HTERT RPE-1 (cell line): Measurements from ENCODE around the gene VPS13D.
"Not testable (repeated sequence)": the region's sequence is repeated elsewhere in the genome, so short reads cannot be mapped to it uniquely, and the experiment has no call there.

ENCODE experiments used
- in situ Hi-C: fragments of 300-500 bp; cut with MboI; formaldehyde crosslinking; loops from 4 replicates; pipeline ENCODE4 v1.14.3; 2020; ENCODE audit warnings: low sequenced_read_pairs

Gene VPS13D

GRCh38 chr1:12506281-12507280 lies 276.8 kb downstream of the VPS13D start:
- in situ Hi-C loops = no loop called here

DNA sequence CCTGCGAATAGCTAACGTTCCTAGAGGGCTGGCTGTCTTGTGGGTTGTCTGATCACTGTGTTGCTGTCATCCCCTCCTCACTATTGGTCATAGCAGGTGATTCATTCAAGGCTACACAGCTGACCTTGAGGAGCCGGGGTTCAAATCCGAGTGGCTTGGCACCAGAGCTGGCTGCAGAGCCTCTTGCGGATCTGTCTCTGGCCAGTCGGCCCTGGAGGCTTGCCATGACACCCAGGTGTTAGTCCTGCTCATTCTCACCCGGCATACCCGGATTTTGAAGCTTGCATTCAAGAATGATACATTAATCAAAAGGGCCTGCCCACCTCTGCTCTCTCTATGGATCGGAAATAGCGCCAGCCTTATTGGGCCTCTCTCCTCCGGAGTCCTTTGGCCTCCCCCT lies 277.8 kb downstream of the VPS13D start:
- in situ Hi-C loops = no loop called here

DNA sequence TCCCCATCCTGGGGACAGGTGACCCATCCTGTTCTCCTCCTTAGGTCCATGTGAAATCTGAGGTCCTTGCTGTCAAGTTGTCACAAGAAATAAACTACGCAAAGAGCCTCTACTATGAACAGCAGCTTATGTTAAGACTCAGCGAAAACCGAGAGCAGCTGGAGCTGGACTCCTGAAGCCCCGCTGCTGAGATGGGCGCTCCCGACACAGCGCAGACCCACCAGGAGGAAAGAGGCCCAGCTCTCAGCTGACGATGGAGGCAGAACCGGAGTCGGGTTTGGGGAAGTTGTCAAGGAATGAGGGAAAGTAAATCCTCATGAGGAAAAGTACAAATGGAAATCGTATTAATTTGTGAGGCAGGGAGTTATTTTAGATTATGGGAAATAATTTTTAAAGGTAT lies 279.0 kb downstream of the VPS13D start:
- in situ Hi-C loops = no loop called here

DNA sequence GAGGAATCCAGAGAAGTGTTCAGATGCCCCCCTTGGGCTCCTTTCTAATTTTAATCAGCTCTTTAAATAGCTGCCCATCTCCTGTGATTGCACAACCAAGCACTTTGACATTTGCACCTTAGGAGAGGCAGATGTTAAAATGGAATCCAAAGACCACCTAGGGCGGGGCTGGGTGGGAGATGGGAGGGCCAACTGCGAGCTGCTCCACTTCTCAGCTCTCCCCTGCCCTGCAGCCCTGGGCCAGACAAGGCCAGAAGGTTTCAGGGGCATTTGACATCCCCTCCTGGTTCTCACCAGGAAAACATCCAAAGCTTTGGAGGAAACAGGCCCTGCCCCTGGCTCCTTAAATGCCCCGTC lies 281.3 kb downstream of the VPS13D start:
- in situ Hi-C loops = no loop called here

GRCh38 chr1:12511516-12512468 lies 282.0 kb downstream of the VPS13D start:
- in situ Hi-C loops = no loop called here

GRCh38 chr1:12513181-12513580 lies 283.4 kb downstream of the VPS13D start:
- in situ Hi-C loops = no loop called here

DNA sequence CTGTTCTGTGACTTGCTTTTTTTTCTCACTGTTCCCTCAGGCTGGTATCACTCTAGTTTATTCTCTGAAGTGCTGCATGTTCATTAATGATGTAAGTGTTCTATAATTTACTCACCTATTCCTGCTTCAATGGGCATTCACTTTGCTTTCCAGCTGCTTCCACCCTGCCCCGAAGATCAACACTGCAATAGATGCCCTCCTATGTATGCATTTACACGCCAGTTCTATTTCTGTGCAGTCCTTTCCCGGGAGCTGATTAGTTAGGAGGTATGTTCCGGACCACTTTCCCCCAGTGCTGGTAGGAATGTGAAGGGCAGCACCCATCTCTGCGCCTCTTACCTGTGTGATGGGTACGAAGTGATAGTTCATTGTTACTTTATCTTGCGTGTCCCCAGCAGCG lies 284.8 kb downstream of the VPS13D start:
- in situ Hi-C loops = no loop called here

- in situ Hi-C loops = no loop called here
Measured at GRCh38 chr1:12515234-12515633, 285.4 kb downstream of the VPS13D start.

DNA sequence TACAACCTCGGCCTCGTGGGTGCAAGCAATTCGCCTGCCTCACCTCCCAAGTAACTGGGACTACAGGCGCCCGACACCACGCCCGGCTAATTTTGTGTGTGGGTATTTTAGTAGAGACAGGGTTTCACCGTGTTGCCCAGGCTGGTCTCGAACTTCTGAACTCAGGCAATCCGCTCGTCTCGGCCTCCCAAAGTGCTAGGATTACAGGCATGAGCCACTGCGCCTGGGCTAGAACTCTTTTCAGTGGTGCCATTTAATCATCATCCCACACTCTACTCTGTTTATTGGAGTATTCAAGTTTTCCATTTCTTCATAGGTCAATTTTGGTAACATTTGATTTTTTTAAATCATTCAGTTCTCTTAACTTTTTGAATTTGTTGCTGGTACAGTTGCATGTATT lies 286.9 kb downstream of the VPS13D start:
- in situ Hi-C loops = no loop called here

GRCh38 chr1:12518931-12519692 lies 289.3 kb downstream of the VPS13D start:
- in situ Hi-C loops = no loop called here

DNA sequence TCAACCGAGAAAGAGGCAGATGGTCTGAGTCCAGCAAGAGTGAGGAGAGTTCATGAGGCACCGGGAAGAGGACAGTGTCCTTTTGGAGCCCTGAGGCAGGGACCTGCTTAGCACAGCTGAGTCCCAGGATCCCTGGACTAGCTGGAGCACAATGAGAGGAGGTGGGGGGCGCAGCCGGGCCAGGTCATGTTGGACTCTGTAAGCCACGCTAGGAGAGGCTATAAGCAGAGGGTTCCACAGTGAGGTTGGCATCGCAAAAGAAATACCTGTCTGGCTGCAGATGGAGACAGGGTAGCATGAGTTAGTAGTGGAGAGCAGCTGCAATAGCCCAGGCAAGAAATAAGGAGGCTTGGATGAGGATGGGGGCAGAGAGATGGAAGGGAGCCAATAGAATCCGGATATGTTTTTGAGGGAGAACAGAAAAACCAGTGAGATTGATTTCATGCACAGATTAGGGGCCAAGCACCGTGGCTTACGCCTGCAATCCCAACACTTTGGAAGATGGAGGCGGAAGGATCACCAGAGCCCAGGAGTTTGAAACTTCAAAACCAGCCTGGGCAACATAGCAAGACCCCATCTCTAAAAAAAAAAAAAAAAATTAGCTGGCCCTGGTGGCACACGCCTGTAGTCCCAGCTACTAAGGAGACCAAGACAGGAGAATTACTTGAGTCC lies 290.0 kb downstream of the VPS13D start:
- in situ Hi-C loops = no loop called here

GRCh38 chr1:12521096-12521495 lies 291.3 kb downstream of the VPS13D start:
- in situ Hi-C loops = no loop called here

- in situ Hi-C loops = not testable (repeated sequence)
Measured at GRCh38 chr1:12522780-12523179, 292.9 kb downstream of the VPS13D start.

- in situ Hi-C loops = no loop called here
Measured at GRCh38 chr1:12524266-12524665, 294.4 kb downstream of the VPS13D start.

- in situ Hi-C loops = no loop called here
Measured at GRCh38 chr1:12525311-12526181, 295.7 kb downstream of the VPS13D start.

- in situ Hi-C loops = no loop called here
Measured at GRCh38 chr1:12527564-12527963, 297.7 kb downstream of the VPS13D start.

- in situ Hi-C loops = no loop called here
Measured at GRCh38 chr1:12528021-12528852, 298.4 kb downstream of the VPS13D start.

GRCh38 chr1:12529640-12530174 lies 299.9 kb downstream of the VPS13D start:
- in situ Hi-C loops = no loop called here
